ENCODE data around the gene ZNF322.

Gene ZNF322

DNA sequence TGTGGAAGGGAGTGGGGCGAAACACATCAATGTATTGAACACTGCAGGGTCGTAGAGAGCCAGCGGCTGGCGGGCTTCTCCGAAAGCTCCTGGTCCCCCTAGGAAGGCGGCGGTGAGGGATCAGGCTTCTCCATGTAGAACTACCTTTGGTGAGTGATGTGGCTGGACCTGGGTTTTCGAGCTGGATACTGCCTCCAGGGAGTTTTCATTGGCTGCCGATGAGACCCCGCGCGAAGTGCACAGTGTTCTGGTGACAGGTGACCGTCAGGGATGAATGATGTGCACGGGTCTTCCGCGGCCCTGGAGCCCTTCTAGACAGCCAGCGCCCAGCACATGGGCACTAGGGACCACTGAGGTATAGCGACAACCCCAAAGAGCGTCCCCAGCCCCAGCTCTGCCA is 46.3 kb downstream of the ZNF322 start:
- DNase-seq: no peak

- DNase-seq: no peak
Measured at GRCh38 chr6:26611599-26611998, 47.9 kb downstream of the ZNF322 start.

DNA sequence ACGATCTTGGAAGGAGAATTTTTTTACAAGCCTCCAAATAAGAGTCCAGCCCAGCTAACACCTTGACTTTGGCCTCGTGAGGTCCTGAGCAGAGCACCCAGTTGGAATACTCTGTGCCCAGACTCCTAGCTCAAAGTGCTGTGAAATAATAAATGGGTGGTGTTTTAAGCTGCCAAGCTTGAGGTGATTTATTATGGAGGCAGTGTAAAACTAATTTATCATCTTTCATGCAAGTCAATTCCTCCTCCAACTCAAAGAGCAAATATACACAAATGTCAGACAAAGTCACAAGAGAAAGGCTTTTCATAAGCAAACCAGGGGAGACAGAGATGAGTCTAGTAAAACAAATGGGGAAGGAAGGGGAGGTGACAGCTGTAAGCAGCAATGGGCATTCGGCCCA is 50.1 kb downstream of the ZNF322 start:
- no peak for DNase-seq

- peak; percentile 50 for DNase-seq
Measured at GRCh38 chr6:26607434-26608230, 51.9 kb downstream of the ZNF322 start.

- no peak for DNase-seq
Measured at GRCh38 chr6:26604797-26605196, 54.7 kb downstream of the ZNF322 start.

DNA sequence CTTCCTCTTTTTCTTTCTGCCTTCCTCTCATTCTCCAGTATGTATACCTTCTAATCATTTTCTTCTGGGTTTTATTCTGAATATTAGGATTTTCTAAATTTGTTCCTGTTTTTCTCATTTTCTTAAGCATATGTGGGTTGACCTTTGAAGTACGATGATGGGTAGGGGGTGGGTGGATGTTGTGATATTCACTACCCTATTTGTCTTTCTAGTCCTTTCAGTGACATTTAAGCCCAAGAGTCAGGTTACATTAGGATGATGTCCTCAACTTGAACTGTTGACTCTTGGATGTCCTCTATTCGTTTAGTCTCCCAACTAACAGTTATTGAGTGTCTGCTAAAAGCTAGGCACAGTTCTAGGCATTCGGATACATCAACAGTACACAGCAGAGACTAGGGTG is 55.5 kb downstream of the ZNF322 start:
- DNase-seq: no peak

GRCh38 chr6:26602262-26602661 is 57.3 kb downstream of the ZNF322 start:
- no peak for DNase-seq

GRCh38 chr6:26600759-26601158 is 58.8 kb downstream of the ZNF322 start:
- no peak for DNase-seq

GRCh38 chr6:26599591-26599990 is 60.0 kb downstream of the ZNF322 start:
- no peak for DNase-seq

DNA sequence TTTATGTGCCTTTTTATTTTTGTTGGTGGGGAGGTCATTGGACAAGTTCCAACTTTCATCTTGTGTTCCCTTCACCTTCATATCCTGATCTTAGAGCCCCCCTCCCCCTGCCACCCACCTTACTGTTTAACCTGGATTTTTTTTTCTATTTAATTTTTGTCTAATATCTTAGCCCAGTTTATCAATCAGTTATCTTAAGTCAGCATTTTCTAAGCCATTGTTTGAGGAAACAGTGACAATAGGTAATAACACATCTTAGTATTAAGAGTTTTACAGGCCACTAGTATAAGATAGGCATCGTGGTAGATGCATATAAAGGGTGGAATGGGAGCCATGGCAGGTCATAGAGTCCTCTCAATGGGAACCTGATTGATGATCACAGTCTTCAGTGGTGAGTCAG is 60.4 kb downstream of the ZNF322 start:
- DNase-seq: no peak

DNA sequence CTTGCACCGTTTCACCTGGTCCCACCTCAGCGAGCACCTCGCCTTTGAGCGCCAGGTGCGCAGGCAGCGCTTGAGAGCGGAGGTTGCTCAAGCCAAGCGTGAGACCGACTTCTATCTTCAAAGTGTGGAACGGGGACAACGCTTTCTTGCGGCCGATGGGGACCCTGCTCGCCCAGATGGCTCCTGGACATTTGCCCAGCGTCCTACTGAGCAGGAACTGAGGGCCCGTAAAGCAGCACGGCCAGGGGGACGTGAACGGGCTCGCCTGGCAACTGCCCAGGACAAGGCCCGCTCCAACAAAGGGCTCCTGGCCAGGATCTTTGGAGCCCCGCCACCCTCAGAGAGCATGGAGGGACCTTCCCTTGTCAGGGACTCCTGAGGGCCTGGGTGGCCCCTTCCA is 61.3 kb downstream of the ZNF322 start:
- DNase-seq: no peak

- no peak for DNase-seq
Measured at GRCh38 chr6:26597821-26598220, 61.7 kb downstream of the ZNF322 start.

- DNase-seq: no peak
Measured at GRCh38 chr6:26597389-26597766, 62.2 kb downstream of the ZNF322 start.

DNA sequence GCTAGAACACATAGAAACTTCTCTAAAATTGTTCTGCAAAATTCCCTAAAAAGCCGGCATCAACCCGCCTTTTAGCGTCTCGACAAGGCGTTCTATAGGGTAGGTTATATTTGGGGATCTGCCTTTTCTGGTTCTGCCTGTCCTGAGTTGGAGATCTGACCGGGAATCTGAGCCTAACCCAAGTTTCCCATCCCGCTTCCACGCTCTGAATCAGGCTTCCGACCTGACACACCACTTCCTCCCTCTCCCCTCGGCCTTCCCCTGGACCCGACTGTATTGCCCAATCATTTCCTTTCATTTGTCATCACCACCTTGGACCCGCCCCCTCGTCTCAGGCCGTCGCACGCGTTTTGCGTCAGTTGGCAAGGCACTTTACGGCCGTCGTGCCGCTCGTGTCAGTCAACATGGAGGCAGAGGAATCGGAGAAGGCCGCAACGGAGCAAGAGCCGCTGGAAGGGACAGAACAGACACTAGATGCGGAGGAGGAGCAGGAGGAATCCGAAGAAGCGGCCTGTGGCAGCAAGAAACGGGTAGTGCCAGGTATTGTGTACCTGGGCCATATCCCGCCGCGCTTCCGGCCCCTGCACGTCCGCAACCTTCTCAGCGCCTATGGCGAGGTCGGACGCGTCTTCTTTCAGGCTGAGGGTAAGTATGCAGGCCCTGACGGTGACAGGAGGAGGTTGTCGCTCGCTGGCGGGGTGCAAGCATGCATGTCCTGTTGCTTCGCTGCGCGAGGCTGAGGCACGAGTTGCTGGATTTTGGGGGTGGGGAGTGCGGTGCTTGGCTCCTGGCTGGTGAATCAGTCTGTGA is 62.8 kb downstream of the ZNF322 start, which contains the start of gene ABT1:
Gene ABT1, plus strand, starts transcription at position 375 of the 810 bp plus-strand sequence. Its CDS starts 30 bp downstream, at position 405.
- DNase-seq: peak; percentile 97

GRCh38 chr6:26595669-26596269 is 63.8 kb downstream of the ZNF322 start:
- peak; percentile 88 for DNase-seq

GRCh38 chr6:26594730-26595632 is 64.6 kb downstream of the ZNF322 start:
- no peak for DNase-seq

- no peak for DNase-seq
Measured at GRCh38 chr6:26594131-26594498, 65.4 kb downstream of the ZNF322 start.

DNA sequence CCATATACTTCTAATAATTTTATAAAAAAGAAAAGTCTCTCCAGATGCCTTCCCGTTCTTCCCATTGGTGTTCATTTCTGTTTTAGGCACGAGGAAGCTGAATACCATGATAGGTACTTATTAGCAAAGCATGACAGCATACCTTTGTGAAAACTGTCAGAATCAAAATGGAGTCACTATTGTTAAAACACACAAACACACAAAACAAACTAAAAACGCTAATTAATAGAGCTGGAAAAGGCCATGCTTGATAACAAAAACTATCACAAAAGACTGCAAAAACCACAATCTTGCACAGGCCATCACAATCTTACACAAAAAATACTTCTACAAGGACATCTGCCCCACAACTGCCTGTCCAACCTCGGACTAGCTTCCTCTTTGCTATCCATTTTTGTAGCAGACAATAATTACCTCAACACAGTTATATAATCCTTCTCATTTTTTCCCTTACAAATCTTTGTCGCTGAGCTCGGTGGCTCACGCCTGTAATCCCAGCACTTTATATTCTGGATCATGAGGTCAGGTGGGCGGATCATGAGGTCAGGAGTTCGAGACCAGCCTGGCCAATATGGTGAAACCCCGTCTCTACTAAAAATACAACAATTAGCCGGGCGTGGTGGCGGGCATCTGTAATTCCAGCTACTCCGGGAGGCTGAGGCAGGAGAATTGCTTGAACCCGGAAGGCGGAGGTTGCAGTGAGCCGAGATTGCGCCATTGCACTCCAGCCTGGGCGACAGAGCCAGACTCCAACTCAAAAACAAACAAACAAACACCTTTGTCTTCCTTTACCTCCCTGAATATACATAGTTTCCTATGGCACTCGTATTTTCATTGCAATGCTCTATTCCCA is 66.0 kb downstream of the ZNF322 start:
- no peak for DNase-seq

- no peak for DNase-seq
Measured at GRCh38 chr6:26592649-26593048, 66.9 kb downstream of the ZNF322 start.

GRCh38 chr6:26588965-26589364 is 70.6 kb downstream of the ZNF322 start:
- no peak for DNase-seq

All from activated CD8-positive, alpha-beta memory T cell treated with anti-CD3 and anti-CD28 coated beads, Interleukin-2, amount 50 U/mL, for 4 hours (primary cell).